GM12878 (cell line): ENCODE measurements around the gene PARS2. TPM values are rescaled to one million over a fixed set of nuclear protein-coding genes. Genes with fewer than 3 reads are reported as not detected.

Source experiments
- ATAC-seq: fragments of 200-7000 bp; cut with Tn5 transposase; 3 replicates; pipeline ENCODE4 v1.9.1; 2020; ENCODE audit warnings: mild to moderate bottlenecking, moderate library complexity
- BruUV-seq: library from RNA; stranded (reverse); fragments of 400-500 nt; replicated peaks from 2 replicates; lab custom pipeline; 2021; lab: Mats Ljungman, UMichigan
- CTCF ChIA-PET: fragments of 300-600 bp; sonication (Branson Sonifier 250); formaldehyde crosslinking; extraction: SDS; loops from one replicate; lab custom pipeline; 2021; ENCODE audit warnings: inconsistent platforms; lab: Yijun Ruan, JAX
- POLR2A ChIA-PET: fragments of 350-600 bp; formaldehyde crosslinking; extraction: SDS; loops from one replicate; lab custom pipeline; 2021; ENCODE audit warnings: inconsistent platforms; lab: Charles Lee
- RAD21 ChIA-PET: fragments of 300-600 bp; sonication (Branson Sonifier 250); formaldehyde crosslinking; loops from one replicate; lab custom pipeline; 2023; ENCODE audit warnings: antibody characterized with exemption; ENCODE audit not compliant: unreplicated experiment; lab: Charles Lee
- SMC1A ChIA-PET: fragments of 300-600 bp; sonication (Branson Sonifier 250); formaldehyde crosslinking; loops from one replicate; lab custom pipeline; 2023; ENCODE audit not compliant: unreplicated experiment, uncharacterized antibody; lab: Charles Lee
- DNase-seq: peaks from one replicate; pipeline ENCODE4 v3.0.0-alpha.2; 2011; ENCODE audit warnings: low read depth, low spot score
- FAIRE-seq: peaks from 3 replicates; lab custom pipeline; 2011; peaks lifted over from hg19 to GRCh38; lab: Jason Lieb, UNC
- H2AFZ ChIP-seq: 2 replicates; pipeline ENCODE4 v1.6.0; 2011; ENCODE audit warnings: low read depth, low read length, control low read depth; ENCODE audit not compliant: control insufficient read depth
- H3K27ac ChIP-seq: 2 replicates; pipeline ENCODE4 v1.5.1; 2011; ENCODE audit warnings: control low read depth; ENCODE audit not compliant: control insufficient read depth, insufficient read depth
- H3K27me3 ChIP-seq, 2 experiments: replicated peaks in 1 of 2; 2 replicates each; pipeline versions ENCODE4 v1.6.0 to v1.6.1; 2011; ENCODE audit warnings: low read length in 1 of 2; ENCODE audit not compliant: control insufficient read depth in 2 of 2, insufficient read depth in 2 of 2
- H3K36me3 ChIP-seq, 2 experiments: 2 replicates each; pipeline ENCODE4 v1.5.1; 2011; ENCODE audit warnings: low read length in 1 of 2; ENCODE audit not compliant: control insufficient read depth in 2 of 2, insufficient read depth in 2 of 2
- H3K4me1 ChIP-seq: 2 replicates; pipeline ENCODE4 v1.6.1; 2011; ENCODE audit warnings: mild to moderate bottlenecking, low read length, moderate library complexity, mixed read lengths; ENCODE audit not compliant: control insufficient read depth, insufficient read depth
- H3K4me2 ChIP-seq: 2 replicates; pipeline ENCODE4 v1.6.0; 2011; ENCODE audit warnings: control low read depth; ENCODE audit not compliant: control insufficient read depth, insufficient read depth
- H3K4me3 ChIP-seq: fragments of 200-600 bp; sonication (generic); 2 replicates; pipeline ENCODE4 v1.5.1; 2016
- H3K79me2 ChIP-seq: 2 replicates; pipeline ENCODE4 v1.6.0; 2011; ENCODE audit warnings: low read length; ENCODE audit not compliant: control insufficient read depth, insufficient read depth
- H3K9ac ChIP-seq: 2 replicates; pipeline ENCODE4 v1.8.0; 2011; ENCODE audit warnings: low read length, control low read depth, mixed read lengths; ENCODE audit not compliant: control insufficient read depth, insufficient read depth
- H3K9me3 ChIP-seq: replicated peaks from 3 replicates; pipeline ENCODE4 v1.5.1; 2011; ENCODE audit warnings: mild to moderate bottlenecking, low read length; ENCODE audit not compliant: control insufficient read depth, insufficient read depth
- H4K20me1 ChIP-seq: 2 replicates; pipeline ENCODE4 v1.6.0; 2011; ENCODE audit not compliant: control insufficient read depth, insufficient read depth
- BACH1 ChIP-seq: fragments of 450-650 bp; IDR thresholded peaks from 2 replicates; pipeline ENCODE4 v1.6.1; 2017; ENCODE audit warnings: mild to moderate bottlenecking, borderline replicate concordance
- BRCA1 ChIP-seq: IDR thresholded peaks from 2 replicates; pipeline ENCODE4 v1.6.1; 2011; ENCODE audit warnings: low read depth, low read length, improper control_type of control experiment
- CBX5 ChIP-seq: sonication (generic); IDR thresholded peaks from 2 replicates; pipeline ENCODE4 v1.6.1; 2016; ENCODE audit warnings: low read depth, moderate library complexity, mild to moderate bottlenecking, inconsistent platforms
- HCFC1 ChIP-seq: fragments of 150-350 bp; IDR thresholded peaks from 2 replicates; pipeline ENCODE4 v1.6.1; 2014; ENCODE audit warnings: low read length
- HDAC6 ChIP-seq: fragments of 200-600 bp; sonication (generic); IDR thresholded peaks from one replicate; pipeline ENCODE4 v1.8.0; 2017; ENCODE audit warnings: antibody characterized with exemption; ENCODE audit not compliant: unreplicated experiment
- JUNB ChIP-seq: IDR thresholded peaks from 2 replicates; pipeline ENCODE4 v1.6.1; 2016; ENCODE audit warnings: antibody characterized with exemption, mild to moderate bottlenecking
- LARP7 ChIP-seq: fragments of 450-650 bp; IDR thresholded peaks from 2 replicates; pipeline ENCODE4 v1.6.1; 2017; ENCODE audit warnings: mild to moderate bottlenecking
- MTA2 ChIP-seq: fragments of 450-650 bp; IDR thresholded peaks from 2 replicates; pipeline ENCODE4 v1.6.1; 2016; ENCODE audit warnings: low read depth, mild to moderate bottlenecking, moderate library complexity
- NBN ChIP-seq: fragments of 450-650 bp; IDR thresholded peaks from 2 replicates; pipeline ENCODE4 v1.6.1; 2016
- NRF1 ChIP-seq: conservative IDR thresholded peaks from 2 replicates; pipeline ENCODE4 v1.6.1; 2011; ENCODE audit warnings: mild to moderate bottlenecking, low read depth, low read length, improper control_type of control experiment
- PAX8 ChIP-seq: fragments of 450-650 bp; IDR thresholded peaks from 2 replicates; pipeline ENCODE4 v1.6.1; 2017; ENCODE audit warnings: mild to moderate bottlenecking, moderate library complexity
- RFX5 ChIP-seq: IDR thresholded peaks from 2 replicates; pipeline ENCODE4 v1.6.1; 2011; ENCODE audit warnings: low read depth, low read length, improper control_type of control experiment
- RUNX3 ChIP-seq: IDR thresholded peaks from 2 replicates; pipeline ENCODE4 v1.6.1; 2012; ENCODE audit warnings: low read length, inconsistent platforms
- SIN3A ChIP-seq: IDR thresholded peaks from 2 replicates; pipeline ENCODE4 v1.6.1; 2012; ENCODE audit warnings: low read depth, low read length, improper control_type of control experiment
- SP1 ChIP-seq: IDR thresholded peaks from one replicate; pipeline ENCODE4 v1.6.1; 2011; ENCODE audit warnings: low read depth, low read length
- SREBF1 ChIP-seq: IDR thresholded peaks from 2 replicates; pipeline ENCODE4 v1.6.1; 2012; ENCODE audit warnings: mild to moderate bottlenecking, low read length
- STAT3 ChIP-seq: IDR thresholded peaks from 2 replicates; pipeline ENCODE4 v1.6.1; 2011; ENCODE audit warnings: low read depth, low read length, improper control_type of control experiment
- ZZZ3 ChIP-seq: IDR thresholded peaks from 2 replicates; pipeline ENCODE4 v1.6.1; 2011; ENCODE audit warnings: low read depth; ENCODE audit not compliant: control insufficient read depth, insufficient read length
- WGBS: methylation state at CpG from one replicate; pipeline ENCODE4 v1.1.6; 2016; ENCODE audit warnings: low lambda C conversion rate; ENCODE audit not compliant: insufficient replicate concordance, insufficient coverage; ENCODE audit errors: missing lambda C conversion rate; 5-methylcytosine and 5-hydroxymethylcytosine counted together
- in situ Hi-C: fragments of 300-500 bp; cut with MboI; formaldehyde crosslinking; loops from 9 replicates; pipeline ENCODE4 v1.14.3; 2018; ENCODE audit warnings: mixed read lengths
- intact Hi-C: fragments of 100-400 bp; cut with micrococcal nuclease; formaldehyde crosslinking; loops from one replicate; pipeline ENCODE4 v1.14.2; 2022; ENCODE audit not compliant: unreplicated experiment
- polyA plus RNA-seq, 11 experiments: library from polyadenylated mRNA; depleted of rRNA in 4 of 11; unstranded in 6 of 11; stranded (reverse) in 5 of 11; fragments of >200 nt; fragmentation: Nextera tagmentation in 4 of 11; fragmentation: Illumina TruSeq in 1 of 11; extraction: Ambion mirVana in 4 of 11; extraction: Trizol in 1 of 11; gene quantifications; 1 replicate in 1 of 11; 2 replicates in 10 of 11; pipeline versions ENCODE4 v1.2.1 to v1.2.3, GENCODE V29; 2011 to 2016; ENCODE audit warnings: inconsistent platforms in 2 of 11, missing spikeins in 2 of 11, low read depth in 1 of 11
- total RNA-seq, 4 experiments: library from RNA; depleted of rRNA in 3 of 4; stranded (reverse); fragments of >200 nt in 3 of 4; fragmentation: Illumina TruSeq in 1 of 4; extraction: Trizol in 1 of 4; gene quantifications; 2 replicates each; pipeline versions ENCODE4 v1.2.1 to v1.2.3, GENCODE V29; 2013 to 2021
- TF ChIP-seq, protein P1 (sequence below): fragments of 150-350 bp; IDR thresholded peaks from 2 replicates; pipeline ENCODE4 v1.6.1; 2016; ENCODE audit warnings: low read depth, low read length
- TF ChIP-seq, protein P2 (sequence below): fragments of 450-650 bp; IDR thresholded peaks from 2 replicates; pipeline ENCODE4 v1.6.1; 2017; ENCODE audit warnings: low read depth, mild to moderate bottlenecking, moderate library complexity

PARS2 gene
- total and polyA plus RNA-seq, 10 of the 15 experiments (the other 5 are each of a cell fraction or from before 2014, with no cell fraction given) = 3.7 to 12.2 (median 5.9) TPM

DNA sequence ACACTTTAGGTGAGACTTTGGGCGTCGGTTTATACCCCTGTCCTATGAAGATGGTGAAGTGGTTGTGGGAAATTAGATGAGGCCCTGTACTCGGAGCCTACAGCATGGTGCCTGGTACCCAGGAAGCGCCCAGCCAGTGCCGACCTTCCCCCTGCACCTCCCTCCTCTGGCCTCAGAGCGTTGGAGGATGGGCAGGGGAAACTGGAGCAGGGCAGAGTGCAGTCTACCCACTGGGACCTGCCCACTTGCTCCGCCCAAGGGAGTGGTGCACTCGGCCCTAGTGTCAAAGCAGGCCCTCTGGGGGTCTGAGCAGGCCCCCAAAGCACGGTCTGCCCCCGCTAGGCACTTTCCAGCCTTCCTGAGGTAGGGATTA is 49.8 kb upstream of the PARS2 start:
- no TSS peak for BruUV-seq
- no peak overlapping the region for H2AFZ ChIP-seq
- H3K27ac ChIP-seq = no peak overlapping the region
- SMC1A ChIA-PET = interaction anchor here (0.6 to 1.5 kb wide), 6 partner anchors 12 to 325 kb away, joined by 3 to 4 read pairs (median 4); partner anchors contain the start of gene TTC22
- no peak for TF ChIP-seq SREBF1
- no peak for TF ChIP-seq STAT3
- TF ChIP-seq SP1 = no peak
- TF ChIP-seq HDAC6 = no peak
- no peak for TF ChIP-seq HCFC1
- no peak for TF ChIP-seq BRCA1
- TF ChIP-seq BACH1 = no peak
- no peak for TF ChIP-seq JUNB
- TF ChIP-seq CBX5 = no peak
- TF ChIP-seq ZZZ3 = no peak
- TF ChIP-seq, protein P1, sequence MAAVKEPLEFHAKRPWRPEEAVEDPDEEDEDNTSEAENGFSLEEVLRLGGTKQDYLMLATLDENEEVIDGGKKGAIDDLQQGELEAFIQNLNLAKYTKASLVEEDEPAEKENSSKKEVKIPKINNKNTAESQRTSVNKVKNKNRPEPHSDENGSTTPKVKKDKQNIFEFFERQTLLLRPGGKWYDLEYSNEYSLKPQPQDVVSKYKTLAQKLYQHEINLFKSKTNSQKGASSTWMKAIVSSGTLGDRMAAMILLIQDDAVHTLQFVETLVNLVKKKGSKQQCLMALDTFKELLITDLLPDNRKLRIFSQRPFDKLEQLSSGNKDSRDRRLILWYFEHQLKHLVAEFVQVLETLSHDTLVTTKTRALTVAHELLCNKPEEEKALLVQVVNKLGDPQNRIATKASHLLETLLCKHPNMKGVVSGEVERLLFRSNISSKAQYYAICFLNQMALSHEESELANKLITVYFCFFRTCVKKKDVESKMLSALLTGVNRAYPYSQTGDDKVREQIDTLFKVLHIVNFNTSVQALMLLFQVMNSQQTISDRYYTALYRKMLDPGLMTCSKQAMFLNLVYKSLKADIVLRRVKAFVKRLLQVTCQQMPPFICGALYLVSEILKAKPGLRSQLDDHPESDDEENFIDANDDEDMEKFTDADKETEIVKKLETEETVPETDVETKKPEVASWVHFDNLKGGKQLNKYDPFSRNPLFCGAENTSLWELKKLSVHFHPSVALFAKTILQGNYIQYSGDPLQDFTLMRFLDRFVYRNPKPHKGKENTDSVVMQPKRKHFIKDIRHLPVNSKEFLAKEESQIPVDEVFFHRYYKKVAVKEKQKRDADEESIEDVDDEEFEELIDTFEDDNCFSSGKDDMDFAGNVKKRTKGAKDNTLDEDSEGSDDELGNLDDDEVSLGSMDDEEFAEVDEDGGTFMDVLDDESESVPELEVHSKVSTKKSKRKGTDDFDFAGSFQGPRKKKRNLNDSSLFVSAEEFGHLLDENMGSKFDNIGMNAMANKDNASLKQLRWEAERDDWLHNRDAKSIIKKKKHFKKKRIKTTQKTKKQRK = no peak
- TF ChIP-seq NBN = no peak
- no peak for TF ChIP-seq MTA2
- TF ChIP-seq LARP7 = no peak
- no peak for TF ChIP-seq SIN3A
- no peak for TF ChIP-seq PAX8
- TF ChIP-seq NRF1 = no peak
- TF ChIP-seq, protein P2, sequence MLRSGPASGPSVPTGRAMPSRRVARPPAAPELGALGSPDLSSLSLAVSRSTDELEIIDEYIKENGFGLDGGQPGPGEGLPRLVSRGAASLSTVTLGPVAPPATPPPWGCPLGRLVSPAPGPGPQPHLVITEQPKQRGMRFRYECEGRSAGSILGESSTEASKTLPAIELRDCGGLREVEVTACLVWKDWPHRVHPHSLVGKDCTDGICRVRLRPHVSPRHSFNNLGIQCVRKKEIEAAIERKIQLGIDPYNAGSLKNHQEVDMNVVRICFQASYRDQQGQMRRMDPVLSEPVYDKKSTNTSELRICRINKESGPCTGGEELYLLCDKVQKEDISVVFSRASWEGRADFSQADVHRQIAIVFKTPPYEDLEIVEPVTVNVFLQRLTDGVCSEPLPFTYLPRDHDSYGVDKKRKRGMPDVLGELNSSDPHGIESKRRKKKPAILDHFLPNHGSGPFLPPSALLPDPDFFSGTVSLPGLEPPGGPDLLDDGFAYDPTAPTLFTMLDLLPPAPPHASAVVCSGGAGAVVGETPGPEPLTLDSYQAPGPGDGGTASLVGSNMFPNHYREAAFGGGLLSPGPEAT = no peak
- no peak for TF ChIP-seq RFX5
- no peak for TF ChIP-seq RUNX3
- no peak overlapping the region for H3K9ac ChIP-seq
- no peak for FAIRE-seq
- in situ Hi-C loops = loop anchor here (5.0 kb wide), 1 partner anchor 147 kb away; no protein-coding TSS in a partner anchor
- ATAC-seq = peak; percentile 9
- H3K36me3 ChIP-seq = no peaks in the 10 kb centered on the region
- H3K27me3 ChIP-seq = no peaks in the 10 kb centered on the region
- WGBS = 65% methylated on average over 10 of the region's 10 CpGs
- POLR2A ChIA-PET = no interaction called here
- H4K20me1 ChIP-seq = no peaks in the 10 kb centered on the region
- peaks cover 13% of the 10 kb centered on the region for H3K4me1 ChIP-seq
- intact Hi-C loops = loop anchor here (5.0 kb wide), 4 partner anchors 312 to 632 kb away; partner anchors contain the start of gene SSBP3
- CTCF ChIA-PET = interaction anchor here (7.6 kb wide), 1 partner anchor 13 kb away, joined by 44 read pairs; the partner anchor contains the start of gene TTC22
- peak overlapping the region; percentile 26; the same call in 1 of the 2 replicates for H3K4me2 ChIP-seq
- DNase-seq = no peak
- RAD21 ChIA-PET = interaction anchor here (0.7 to 2.7 kb wide), 4 partner anchors 13 to 142 kb away, joined by 3 to 11 read pairs (median 4); partner anchors contain the start of gene TTC22
- H3K9me3 ChIP-seq = no peaks in the 10 kb centered on the region
- H3K4me3 ChIP-seq = no peak overlapping the region
- H3K79me2 ChIP-seq = no peaks in the 10 kb centered on the region
